MG63 (cell line): ENCODE data around the gene SPATA9. TPM values are rescaled to one million over a fixed set of nuclear protein-coding genes. Genes with fewer than 3 reads are reported as not detected.
"Not testable (repeated sequence)": the region's sequence is repeated elsewhere in the genome, so short reads cannot be mapped to it uniquely, and the experiment has no call there.

Experiments used
- DNase-seq: peaks from one replicate; pipeline ENCODE4 v3.0.0-alpha.2; 2020
- H3K27me3 ChIP-seq: fragments of 250-450 bp; sonication (Bioruptor Pico); 2 replicates; pipeline ENCODE4 v1.5.1; 2020; ENCODE audit warnings: mild to moderate bottlenecking, moderate library complexity
- H3K36me3 ChIP-seq: fragments of 250-450 bp; sonication (Bioruptor Pico); 2 replicates; pipeline ENCODE4 v1.5.1; 2020; ENCODE audit warnings: mild to moderate bottlenecking, moderate library complexity
- H3K4me3 ChIP-seq: fragments of 250-450 bp; sonication (Bioruptor Pico); 2 replicates; pipeline ENCODE4 v1.5.1; 2020; ENCODE audit warnings: mild to moderate bottlenecking, moderate library complexity
- H3K9me3 ChIP-seq: fragments of 250-450 bp; sonication (Bioruptor Pico); 2 replicates; pipeline ENCODE4 v1.5.1; 2020; ENCODE audit warnings: mild to moderate bottlenecking, moderate library complexity
- total RNA-seq: library from RNA; depleted of rRNA; stranded (reverse); fragments of >200 nt; shearing (Covaris generic); gene quantifications from 2 replicates; pipeline ENCODE4 v1.2.3, GENCODE V29; 2014; ENCODE audit warnings: low replicate concordance

SPATA9 gene
- total RNA-seq, 1 experiment from 2014 or later, result 1.1 TPM

- no peaks in the 10 kb centered on the region for H3K27me3 ChIP-seq
- H3K9me3 ChIP-seq, result no peaks in the 10 kb centered on the region
- no peak overlapping the region for H3K4me3 ChIP-seq
- no peak for DNase-seq
- no peaks in the 10 kb centered on the region for H3K36me3 ChIP-seq
These were observed 37.4 kb upstream of the SPATA9 start for GRCh38 chr5:95720094-95720786.

- Histone ChIP-seq H3K27me3 (no peaks in the 10 kb centered on the region), H3K4me3 (no peak overlapping the region), H3K36me3 (no peaks in the 10 kb centered on the region), H3K9me3 (no peaks in the 10 kb centered on the region)
- DNase-seq, result no peak
These were observed 35.9 kb upstream of the SPATA9 start for GRCh38 chr5:95718738-95719137.

- Histone ChIP-seq H3K4me3 (no peak overlapping the region), H3K9me3 (no peaks in the 10 kb centered on the region), H3K27me3 (no peaks in the 10 kb centered on the region), H3K36me3 (no peaks in the 10 kb centered on the region)
- no peak for DNase-seq
These were observed 35.4 kb upstream of the SPATA9 start for GRCh38 chr5:95718203-95718602.

GRCh38 chr5:95717439-95717838 is 34.6 kb upstream of the SPATA9 start:
- no peak for DNase-seq
- H3K36me3 ChIP-seq, result no peaks in the 10 kb centered on the region
- H3K9me3 ChIP-seq, result no peaks in the 10 kb centered on the region
- no peak overlapping the region for H3K4me3 ChIP-seq
- no peaks in the 10 kb centered on the region for H3K27me3 ChIP-seq

- H3K4me3 ChIP-seq, result no peak overlapping the region
- H3K9me3 ChIP-seq, result no peaks in the 10 kb centered on the region
- no peak for DNase-seq
- H3K27me3 ChIP-seq, result no peaks in the 10 kb centered on the region
- no peaks in the 10 kb centered on the region for H3K36me3 ChIP-seq
These were observed 33.1 kb upstream of the SPATA9 start for GRCh38 chr5:95715799-95716461.

- H3K27me3 ChIP-seq, result no peaks in the 10 kb centered on the region
- no peak for DNase-seq
- H3K36me3 ChIP-seq, result no peaks in the 10 kb centered on the region
- H3K4me3 ChIP-seq, result no peak overlapping the region
- no peaks in the 10 kb centered on the region for H3K9me3 ChIP-seq
These were observed 31.3 kb upstream of the SPATA9 start for GRCh38 chr5:95713960-95714710.

- H3K4me3 ChIP-seq, DNase-seq, H3K9me3 ChIP-seq, H3K36me3 ChIP-seq, H3K27me3 ChIP-seq: not testable (repeated sequence)
These were observed 30.5 kb upstream of the SPATA9 start for GRCh38 chr5:95713246-95713645.

GRCh38 chr5:95712347-95712958 is 29.7 kb upstream of the SPATA9 start:
- Histone ChIP-seq H3K4me3 (no peak overlapping the region), H3K36me3 (no peaks in the 10 kb centered on the region), H3K27me3 (no peaks in the 10 kb centered on the region), H3K9me3 (no peaks in the 10 kb centered on the region)
- DNase-seq, result peak; percentile 90

GRCh38 chr5:95711501-95712346 is 28.9 kb upstream of the SPATA9 start:
- H3K9me3 ChIP-seq, result no peaks in the 10 kb centered on the region
- no peak for DNase-seq
- no peak overlapping the region for H3K4me3 ChIP-seq
- H3K27me3 ChIP-seq, result no peaks in the 10 kb centered on the region
- no peaks in the 10 kb centered on the region for H3K36me3 ChIP-seq

- not testable (repeated sequence) for H3K27me3 ChIP-seq, H3K9me3 ChIP-seq, DNase-seq, H3K36me3 ChIP-seq, H3K4me3 ChIP-seq
These were observed 28.1 kb upstream of the SPATA9 start for GRCh38 chr5:95710651-95711500.

GRCh38 chr5:95709967-95710650 is 27.3 kb upstream of the SPATA9 start:
- Histone ChIP-seq H3K4me3 (no peak overlapping the region), H3K36me3 (no peaks in the 10 kb centered on the region), H3K27me3 (no peaks in the 10 kb centered on the region), H3K9me3 (no peaks in the 10 kb centered on the region)
- peak; percentile 30 for DNase-seq

- DNase-seq, result no peak
- no peaks in the 10 kb centered on the region for H3K27me3 ChIP-seq
- no peaks in the 10 kb centered on the region for H3K9me3 ChIP-seq
- H3K4me3 ChIP-seq, result no peak overlapping the region
- no peaks in the 10 kb centered on the region for H3K36me3 ChIP-seq
These were observed 26.1 kb upstream of the SPATA9 start for GRCh38 chr5:95708876-95709275.

- DNase-seq, result not testable (repeated sequence)
These were observed 24.9 kb upstream of the SPATA9 start for GRCh38 chr5:95707534-95708188.

GRCh38 chr5:95707055-95707454 is 24.3 kb upstream of the SPATA9 start:
- Histone ChIP-seq H3K9me3 (no peaks in the 10 kb centered on the region), H3K27me3 (no peaks in the 10 kb centered on the region), H3K4me3 (no peak overlapping the region), H3K36me3 (no peaks in the 10 kb centered on the region)
- DNase-seq, result no peak

More at GRCh38 chr5:95707534-95708188, 24.9 kb upstream of the SPATA9 start:
- H3K27me3 ChIP-seq, H3K36me3 ChIP-seq, H3K9me3 ChIP-seq, H3K4me3 ChIP-seq: not testable (repeated sequence)

- H3K4me3 ChIP-seq, DNase-seq, H3K9me3 ChIP-seq, H3K36me3 ChIP-seq, H3K27me3 ChIP-seq: not testable (repeated sequence)
These were observed 23.4 kb upstream of the SPATA9 start for GRCh38 chr5:95706196-95706595.
